AG09309 (cell line): ENCODE measurements around the gene KCTD18.
A peak's percentile ranks its signal among the peaks of the same experiment; 100 is the strongest.

Experiments used
- DNase-seq: peaks from one replicate; pipeline ENCODE4 v3.0.0-alpha.2; 2010; ENCODE audit warnings: low read depth
- H3K4me3 ChIP-seq: 2 replicates; pipeline ENCODE4 v1.5.1; 2011; ENCODE audit warnings: mild to moderate bottlenecking, low read depth, low read length, moderate library complexity; ENCODE audit not compliant: control insufficient read depth
- CTCF ChIP-seq: IDR thresholded peaks from 2 replicates; pipeline ENCODE4 v1.5.1; 2011; ENCODE audit warnings: mild to moderate bottlenecking, low read depth, low read length, inconsistent platforms; ENCODE audit not compliant: insufficient read depth, control insufficient read depth; ENCODE audit errors: missing control alignments

KCTD18 gene

GRCh38 chr2:200525882-200526651 is 16.2 kb upstream of the KCTD18 start, which contains the start of gene SGO2:
Gene SGO2, plus strand, starts transcription at chr2:200526207. Its CDS starts 6,769 bp downstream, at chr2:200532976.
- DNase-seq = peak; percentile 61
- TF ChIP-seq CTCF = peak; percentile 20
- H3K4me3 ChIP-seq = peak within 1 kb of the TSS; percentile 57

GRCh38 chr2:200525551-200525881 is 15.6 kb upstream of the KCTD18 start:
- no peak for TF ChIP-seq CTCF

GRCh38 chr2:200525066-200525465 is 15.2 kb upstream of the KCTD18 start:
- no peak for DNase-seq
- H3K4me3 ChIP-seq = no peak overlapping the region
- no peak for TF ChIP-seq CTCF

More at GRCh38 chr2:200525551-200525881, 15.6 kb upstream of the KCTD18 start:
- DNase-seq = no peak
- peak overlapping the region; percentile 57 for H3K4me3 ChIP-seq

- no peak for DNase-seq
- no peak overlapping the region for H3K4me3 ChIP-seq
- no peak for TF ChIP-seq CTCF
Measured at GRCh38 chr2:200523604-200524003, 13.7 kb upstream of the KCTD18 start.

GRCh38 chr2:200523158-200523557 is 13.3 kb upstream of the KCTD18 start:
- H3K4me3 ChIP-seq = no peak overlapping the region
- no peak for DNase-seq
- TF ChIP-seq CTCF = no peak

- DNase-seq = no peak
- TF ChIP-seq CTCF = no peak
- H3K4me3 ChIP-seq = no peak overlapping the region
Measured at GRCh38 chr2:200515155-200515554, 5.3 kb upstream of the KCTD18 start.
